Gastrocnemius medialis (tissue), 4 donors: Measurements from ENCODE around the gene CHCHD10.

Source experiments
- CTCF ChIP-seq, 5 experiments: fragments of 450-650 bp in 3 of 5; fragments of 200-600 bp in 2 of 5; sonication (generic) in 2 of 5; IDR thresholded peaks in 4 of 5; conservative IDR thresholded peaks in 1 of 5; 1 replicate in 4 of 5; 2 replicates in 1 of 5; pipeline ENCODE4 v1.5.1; 2016 to 2019; ENCODE audit warnings: antibody characterized with exemption in 5 of 5, mild to moderate bottlenecking in 3 of 5, moderate library complexity in 3 of 5
- POLR2A ChIP-seq, 2 donors: fragments of 450-650 bp; IDR thresholded peaks; one replicate each; pipeline ENCODE4 v1.6.1; 2017; ENCODE audit warnings: antibody characterized with exemption in 2 of 2, mild to moderate bottlenecking in 2 of 2, moderate library complexity in 2 of 2

- TF ChIP-seq CTCF (IDR thresholded peaks at IDR 0.05 in 4 of 5, conservative IDR thresholded peaks at IDR 0.05 in 1 of 5) (peak in 1 of 5 experiments; percentile 8), POLR2A (IDR thresholded peaks at IDR 0.05) (no peak)
Observed at GRCh38 chr22:23786261-23786710, 18.5 kb upstream of the CHCHD10 start.
